ENCODE results near the gene NEB. TPM values are rescaled to one million over a fixed set of nuclear protein-coding genes. Genes with fewer than 3 reads are reported as not detected.

The NEB gene
- total and polyA plus RNA-seq, 2 donors (not counting 1 experiment from before 2014, with no cell fraction given) = 3.6 to 4.6 TPM

DNA sequence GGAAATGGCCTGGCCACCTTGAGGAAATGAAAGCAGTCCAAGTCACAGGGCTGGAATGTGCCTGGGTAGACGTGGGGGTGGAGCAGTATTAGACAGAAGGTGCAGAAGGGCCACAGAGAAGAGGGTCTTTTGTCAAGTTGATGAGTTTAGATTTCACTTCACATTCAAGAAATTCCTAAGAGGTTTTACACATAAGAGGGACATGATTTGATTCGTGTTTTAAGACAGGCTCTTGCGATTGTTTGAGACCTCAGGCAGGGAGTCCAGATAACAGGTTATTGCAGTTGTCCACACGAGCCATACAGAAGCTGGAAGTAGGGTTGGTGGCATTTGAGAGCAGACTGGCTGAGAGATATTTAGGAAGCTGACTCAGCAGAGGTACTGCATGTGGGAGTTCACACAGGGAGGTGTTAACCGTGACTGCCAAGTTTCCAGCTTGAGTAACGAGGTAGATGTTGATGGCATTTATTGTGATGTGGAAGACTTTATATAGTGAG, 64.6 kb downstream of the NEB start:
- no peak overlapping the region for H3K4me3 ChIP-seq (ENCODE audit: control extremely low read depth in 1 of 5, extremely low read depth in 1 of 5, insufficient read depth in 1 of 5, low read depth in 2 of 5, low read length in 4 of 5)
- peaks cover 17% of the 10 kb centered on the region for H3K4me1 Mint-ChIP-seq
- no peak for TF ChIP-seq EZH2 (IDR thresholded peaks at IDR 0.05; ENCODE audit: borderline replicate concordance, insufficient read depth, low read depth, low read length, poor library complexity, severe bottlenecking)
- no peak overlapping the region for H3K4me2 ChIP-seq (replicated peaks; ENCODE audit: low read depth, low read length, poor library complexity, severe bottlenecking)
- H3K79me2 ChIP-seq (ENCODE audit: control insufficient read depth, insufficient read depth, low read length) = no peaks in the 10 kb centered on the region
- intact Hi-C loops (cut with micrococcal nuclease) = no loop called here
- 62% methylated on average over 4 of the region's 6 CpGs for WGBS (ENCODE audit: insufficient coverage)
- H3K27ac ChIP-seq (ENCODE audit: low read length in 2 of 2) = no peak overlapping the region
- no peak for DNase-seq
- POLR2A ChIA-PET = no interaction called here
- H3K27me3 Mint-ChIP-seq = peaks cover 3% of the 10 kb centered on the region
- H3K36me3 ChIP-seq (replicated peaks in 1 of 2; ENCODE audit: control extremely low read depth in 1 of 2, control insufficient read depth in 1 of 2, extremely low read depth in 1 of 2, insufficient read depth in 2 of 2, low read length in 1 of 2) = no peaks in the 10 kb centered on the region
- no peak overlapping the region for H3K9ac ChIP-seq (ENCODE audit: low read length)
- H3K9me3 ChIP-seq (ENCODE audit: control extremely low read depth in 1 of 3, control insufficient read depth in 2 of 3, insufficient read depth in 1 of 3, low read length in 2 of 3) = no peaks in the 10 kb centered on the region
- no peaks in the 10 kb centered on the region for H4K20me1 ChIP-seq (ENCODE audit: control insufficient read depth, insufficient read depth, low read length, poor library complexity, severe bottlenecking)
- no peak overlapping the region for H3K27ac Mint-ChIP-seq
- no peaks in the 10 kb centered on the region for H3K27me3 ChIP-seq (replicated peaks in 1 of 4; ENCODE audit: control extremely low read depth in 1 of 4, control insufficient read depth in 3 of 4, insufficient read depth in 4 of 4, low read length in 3 of 4)
- CTCF ChIA-PET = no interaction called here
- no peaks in the 10 kb centered on the region for H3K9me3 Mint-ChIP-seq (ENCODE audit: insufficient read depth)
- ATAC-seq (ENCODE audit: low read depth) = no peak
- H2AFZ ChIP-seq (ENCODE audit: insufficient read depth, low read depth, low read length, poor library complexity, severe bottlenecking) = no peak overlapping the region
- H3K4me3 Mint-ChIP-seq = no peak overlapping the region
- H3K4me1 ChIP-seq (ENCODE audit: control insufficient read depth in 2 of 2, insufficient read depth in 2 of 2, low read length in 2 of 2) = peaks cover 0 to under 1% of the 10 kb centered on the region in 2 donors

DNA sequence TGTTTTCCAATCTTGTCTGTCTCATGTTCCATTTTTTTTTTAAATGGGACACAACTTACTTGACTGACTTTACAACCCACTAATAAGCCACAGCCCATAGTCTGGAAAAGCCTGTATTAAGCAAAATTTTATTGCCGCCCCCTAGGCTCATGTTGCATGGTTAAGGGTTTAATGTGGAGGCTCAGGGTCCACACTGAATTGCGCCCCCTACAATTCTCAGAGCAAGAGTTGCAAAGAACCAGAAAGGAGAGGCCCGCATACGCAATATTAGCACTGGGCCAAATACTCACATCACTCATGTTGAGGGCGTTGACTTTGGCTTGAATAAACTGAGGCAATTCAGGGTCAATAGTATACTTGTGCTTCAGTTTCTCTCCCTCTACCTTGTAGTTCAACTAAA, 65.5 kb downstream of the NEB start:
- no peak overlapping the region for H3K27ac ChIP-seq (ENCODE audit: low read length in 2 of 2)
- no peaks in the 10 kb centered on the region for H3K9me3 ChIP-seq (ENCODE audit: control extremely low read depth in 1 of 3, control insufficient read depth in 2 of 3, insufficient read depth in 1 of 3, low read length in 2 of 3)
- Mint-ChIP-seq H3K4me1 (peaks cover 24% of the 10 kb centered on the region), H3K27ac (no peak overlapping the region), H3K9me3 (ENCODE audit: insufficient read depth) (no peaks in the 10 kb centered on the region), H3K4me3 (no peak overlapping the region), H3K27me3 (peaks cover 3% of the 10 kb centered on the region)
- no peak overlapping the region for H3K9ac ChIP-seq (ENCODE audit: low read length)
- TF ChIP-seq, protein P1, sequence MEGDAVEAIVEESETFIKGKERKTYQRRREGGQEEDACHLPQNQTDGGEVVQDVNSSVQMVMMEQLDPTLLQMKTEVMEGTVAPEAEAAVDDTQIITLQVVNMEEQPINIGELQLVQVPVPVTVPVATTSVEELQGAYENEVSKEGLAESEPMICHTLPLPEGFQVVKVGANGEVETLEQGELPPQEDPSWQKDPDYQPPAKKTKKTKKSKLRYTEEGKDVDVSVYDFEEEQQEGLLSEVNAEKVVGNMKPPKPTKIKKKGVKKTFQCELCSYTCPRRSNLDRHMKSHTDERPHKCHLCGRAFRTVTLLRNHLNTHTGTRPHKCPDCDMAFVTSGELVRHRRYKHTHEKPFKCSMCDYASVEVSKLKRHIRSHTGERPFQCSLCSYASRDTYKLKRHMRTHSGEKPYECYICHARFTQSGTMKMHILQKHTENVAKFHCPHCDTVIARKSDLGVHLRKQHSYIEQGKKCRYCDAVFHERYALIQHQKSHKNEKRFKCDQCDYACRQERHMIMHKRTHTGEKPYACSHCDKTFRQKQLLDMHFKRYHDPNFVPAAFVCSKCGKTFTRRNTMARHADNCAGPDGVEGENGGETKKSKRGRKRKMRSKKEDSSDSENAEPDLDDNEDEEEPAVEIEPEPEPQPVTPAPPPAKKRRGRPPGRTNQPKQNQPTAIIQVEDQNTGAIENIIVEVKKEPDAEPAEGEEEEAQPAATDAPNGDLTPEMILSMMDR (IDR thresholded peaks at IDR 0.05) = no peak
- TF ChIP-seq EZH2 (IDR thresholded peaks at IDR 0.05; ENCODE audit: borderline replicate concordance, insufficient read depth, low read depth, low read length, poor library complexity, severe bottlenecking) = no peak
- H3K27me3 ChIP-seq (replicated peaks in 1 of 4; ENCODE audit: control extremely low read depth in 1 of 4, control insufficient read depth in 3 of 4, insufficient read depth in 4 of 4, low read length in 3 of 4) = no peaks in the 10 kb centered on the region
- intact Hi-C loops (cut with micrococcal nuclease) = no loop called here
- no peak overlapping the region for H2AFZ ChIP-seq (ENCODE audit: insufficient read depth, low read depth, low read length, poor library complexity, severe bottlenecking)
- ChIA-PET POLR2A (no interaction called here), CTCF (no interaction called here)
- no peak for DNase-seq
- no peaks in the 10 kb centered on the region for H3K79me2 ChIP-seq (ENCODE audit: control insufficient read depth, insufficient read depth, low read length)
- H3K4me2 ChIP-seq (replicated peaks; ENCODE audit: low read depth, low read length, poor library complexity, severe bottlenecking) = no peak overlapping the region
- ATAC-seq (ENCODE audit: low read depth) = no peak
- H3K4me1 ChIP-seq (ENCODE audit: control insufficient read depth in 2 of 2, insufficient read depth in 2 of 2, low read length in 2 of 2) = peaks cover 3 to 4% of the 10 kb centered on the region in 2 donors
- H3K36me3 ChIP-seq (replicated peaks in 1 of 2; ENCODE audit: control extremely low read depth in 1 of 2, control insufficient read depth in 1 of 2, extremely low read depth in 1 of 2, insufficient read depth in 2 of 2, low read length in 1 of 2) = no peaks in the 10 kb centered on the region
- H3K4me3 ChIP-seq (ENCODE audit: control extremely low read depth in 1 of 5, extremely low read depth in 1 of 5, insufficient read depth in 1 of 5, low read depth in 2 of 5, low read length in 4 of 5) = no peak overlapping the region
- H4K20me1 ChIP-seq (ENCODE audit: control insufficient read depth, insufficient read depth, low read length, poor library complexity, severe bottlenecking) = no peaks in the 10 kb centered on the region
- WGBS (ENCODE audit: insufficient coverage) = 100% methylated on average over 2 of the region's 5 CpGs
